OCI-LY1 (cell line): ENCODE measurements around the gene MED25.

Experiments
- H2AFZ ChIP-seq: fragments of 200-600 bp; sonication (generic), shearing (Covaris generic); 2 replicates; pipeline ENCODE4 v1.6.0; 2014; ENCODE audit warnings: antibody characterized with exemption, mild to moderate bottlenecking, low read length
- H3F3A ChIP-seq: fragments of 200-600 bp; sonication (generic), shearing (Covaris generic); 2 replicates; pipeline ENCODE4 v1.6.0; 2014; ENCODE audit warnings: mild to moderate bottlenecking, antibody characterized with exemption, low read length, moderate library complexity; ENCODE audit not compliant: insufficient read depth
- H3K27ac ChIP-seq: fragments of 200-600 bp; sonication (generic); 2 replicates; pipeline ENCODE4 v1.5.1; 2014; ENCODE audit warnings: low read length, mixed run types, mild to moderate bottlenecking, low read depth; ENCODE audit not compliant: poor library complexity, severe bottlenecking
- H3K27me3 ChIP-seq: fragments of 200-600 bp; sonication (generic); 2 replicates; pipeline ENCODE4 v1.6.0; 2014; ENCODE audit warnings: antibody characterized with exemption, mild to moderate bottlenecking, low read length, moderate library complexity; ENCODE audit not compliant: insufficient read depth
- H3K36me3 ChIP-seq: fragments of 200-600 bp; sonication (generic); 2 replicates; pipeline ENCODE4 v1.6.1; 2014; ENCODE audit warnings: mild to moderate bottlenecking, antibody characterized with exemption, low read length, moderate library complexity, mixed read lengths; ENCODE audit not compliant: insufficient read depth
- H3K4me1 ChIP-seq: fragments of 200-600 bp; sonication (generic); 2 replicates; pipeline ENCODE4 v1.5.1; 2014; ENCODE audit warnings: mild to moderate bottlenecking, low read length, moderate library complexity; ENCODE audit not compliant: insufficient read depth, severe bottlenecking
- H3K4me2 ChIP-seq: fragments of 200-600 bp; sonication (generic), shearing (Covaris generic); 2 replicates; pipeline ENCODE4 v1.6.1; 2014; ENCODE audit warnings: low read length
- H3K4me3 ChIP-seq: fragments of 200-600 bp; sonication (generic); 2 replicates; pipeline ENCODE4 v1.5.1; 2014; ENCODE audit warnings: low read length, low read depth, mild to moderate bottlenecking, mixed read lengths; ENCODE audit not compliant: poor library complexity, severe bottlenecking
- H3K79me2 ChIP-seq: fragments of 200-600 bp; shearing (Covaris generic); 2 replicates; pipeline ENCODE4 v1.6.1; 2016; ENCODE audit warnings: mixed run types, low read length, mixed read lengths; ENCODE audit not compliant: insufficient read depth
- H3K9ac ChIP-seq: fragments of 200-600 bp; sonication (generic), shearing (Covaris generic); 2 replicates; pipeline ENCODE4 v1.6.1; 2014; ENCODE audit warnings: mild to moderate bottlenecking, low read length, mixed read lengths
- H3K9me2 ChIP-seq: fragments of 200-600 bp; sonication (generic), shearing (Covaris generic); 2 replicates; pipeline ENCODE4 v1.6.1; 2014; ENCODE audit warnings: low read depth, mild to moderate bottlenecking, low read length, mixed read lengths
- H3K9me3 ChIP-seq: fragments of 200-600 bp; shearing (Covaris generic); 2 replicates; pipeline ENCODE4 v1.6.1; 2014; ENCODE audit warnings: low read length, mixed read lengths
- H4K20me1 ChIP-seq: fragments of 200-600 bp; sonication (generic), shearing (Covaris generic); 2 replicates; pipeline ENCODE4 v1.6.0; 2016; ENCODE audit warnings: mild to moderate bottlenecking, low read length; ENCODE audit not compliant: insufficient read depth
- EZH2 ChIP-seq: fragments of 200-600 bp; sonication (generic), shearing (Covaris generic); IDR thresholded peaks from 2 replicates; pipeline ENCODE4 v1.8.0; 2017; ENCODE audit warnings: borderline replicate concordance, mixed run types, mild to moderate bottlenecking, antibody characterized with exemption, low read length, moderate library complexity, mixed read lengths
- TF ChIP-seq, protein P1 (sequence below): fragments of 200-600 bp; sonication (generic), shearing (Covaris generic); IDR thresholded peaks from 2 replicates; pipeline ENCODE4 v1.5.1; 2017; ENCODE audit warnings: mild to moderate bottlenecking, antibody characterized with exemption, low read length, moderate library complexity, mixed read lengths

MED25 gene

DNA sequence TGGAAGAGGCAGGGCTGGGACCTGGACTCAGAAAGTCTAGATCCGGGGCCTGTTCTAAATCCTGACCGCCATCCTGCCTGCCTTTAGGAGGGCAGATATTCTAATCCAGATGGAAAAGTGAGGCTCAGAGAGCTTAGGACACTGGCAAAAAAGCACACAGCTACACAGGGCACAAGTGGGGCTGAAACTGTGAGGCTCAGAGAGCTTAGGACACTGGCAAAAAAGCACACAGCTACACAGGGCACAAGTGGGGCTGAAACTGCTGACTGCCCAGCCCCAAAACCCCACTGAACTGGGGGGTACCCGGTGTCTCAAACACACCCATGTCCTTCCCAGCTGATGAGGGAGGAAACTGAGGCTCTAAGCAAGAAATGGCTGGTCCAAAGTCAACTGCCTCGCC is 57.1 kb downstream of the MED25 start:
- Histone ChIP-seq H3K9me2 (no peaks in the 10 kb centered on the region), H3K4me1 (peaks cover 35% of the 10 kb centered on the region), H3K27ac (peak overlapping the region; percentile 93), H3K79me2 (peaks cover 8% of the 10 kb centered on the region), H3K9me3 (no peaks in the 10 kb centered on the region), H3K27me3 (no peaks in the 10 kb centered on the region), H3K4me3 (peak overlapping the region; percentile 93), H3K4me2 (peak overlapping the region; percentile 96), H4K20me1 (no peaks in the 10 kb centered on the region), H3K36me3 (peaks cover 20% of the 10 kb centered on the region), H2AFZ (no peak overlapping the region), H3F3A (no peaks in the 10 kb centered on the region), H3K9ac (peak overlapping the region; percentile 98)
- TF ChIP-seq EZH2, result no peak
- TF ChIP-seq, protein P1, sequence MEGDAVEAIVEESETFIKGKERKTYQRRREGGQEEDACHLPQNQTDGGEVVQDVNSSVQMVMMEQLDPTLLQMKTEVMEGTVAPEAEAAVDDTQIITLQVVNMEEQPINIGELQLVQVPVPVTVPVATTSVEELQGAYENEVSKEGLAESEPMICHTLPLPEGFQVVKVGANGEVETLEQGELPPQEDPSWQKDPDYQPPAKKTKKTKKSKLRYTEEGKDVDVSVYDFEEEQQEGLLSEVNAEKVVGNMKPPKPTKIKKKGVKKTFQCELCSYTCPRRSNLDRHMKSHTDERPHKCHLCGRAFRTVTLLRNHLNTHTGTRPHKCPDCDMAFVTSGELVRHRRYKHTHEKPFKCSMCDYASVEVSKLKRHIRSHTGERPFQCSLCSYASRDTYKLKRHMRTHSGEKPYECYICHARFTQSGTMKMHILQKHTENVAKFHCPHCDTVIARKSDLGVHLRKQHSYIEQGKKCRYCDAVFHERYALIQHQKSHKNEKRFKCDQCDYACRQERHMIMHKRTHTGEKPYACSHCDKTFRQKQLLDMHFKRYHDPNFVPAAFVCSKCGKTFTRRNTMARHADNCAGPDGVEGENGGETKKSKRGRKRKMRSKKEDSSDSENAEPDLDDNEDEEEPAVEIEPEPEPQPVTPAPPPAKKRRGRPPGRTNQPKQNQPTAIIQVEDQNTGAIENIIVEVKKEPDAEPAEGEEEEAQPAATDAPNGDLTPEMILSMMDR, result no peak

DNA sequence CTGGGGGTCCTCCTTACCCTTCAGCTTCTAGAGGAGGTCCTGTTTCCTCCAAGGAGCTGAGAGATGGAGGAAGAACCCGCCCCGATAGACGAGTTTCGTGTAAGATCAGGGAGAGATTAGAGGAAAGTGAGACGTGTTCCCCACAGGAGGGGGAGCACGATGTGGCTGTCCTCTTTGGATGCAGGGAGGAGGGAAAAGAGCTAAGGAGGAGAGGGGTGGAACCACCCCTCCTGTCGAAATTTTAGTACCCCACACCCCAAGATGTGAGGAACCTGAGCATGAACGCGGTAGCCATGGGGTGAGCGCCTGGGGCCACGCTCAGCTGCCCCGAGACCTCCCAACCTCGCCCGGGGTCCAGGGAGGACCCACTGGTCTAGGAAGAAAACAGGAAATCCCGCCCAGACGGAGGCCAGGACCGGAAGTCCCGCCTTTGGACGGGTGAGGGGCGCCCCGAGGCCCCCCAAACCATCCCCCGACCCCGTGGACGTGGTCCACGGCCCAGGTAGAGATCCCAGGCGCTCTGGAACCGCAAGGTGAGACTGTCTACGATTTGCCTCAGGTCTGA is 57.9 kb downstream of the MED25 start:
- Histone ChIP-seq H4K20me1 (no peaks in the 10 kb centered on the region), H2AFZ (no peak overlapping the region), H3K9ac (peak overlapping the region; percentile 98), H3K4me3 (peak overlapping the region; percentile 93), H3K4me1 (peaks cover 30% of the 10 kb centered on the region), H3K79me2 (peaks cover 8% of the 10 kb centered on the region), H3F3A (no peaks in the 10 kb centered on the region), H3K9me3 (no peaks in the 10 kb centered on the region), H3K36me3 (peaks cover 24% of the 10 kb centered on the region), H3K9me2 (no peaks in the 10 kb centered on the region), H3K27ac (peak overlapping the region; percentile 93), H3K4me2 (peak overlapping the region; percentile 96), H3K27me3 (no peaks in the 10 kb centered on the region)
- TF ChIP-seq, protein P1, result no peak
- no peak for TF ChIP-seq EZH2

DNA sequence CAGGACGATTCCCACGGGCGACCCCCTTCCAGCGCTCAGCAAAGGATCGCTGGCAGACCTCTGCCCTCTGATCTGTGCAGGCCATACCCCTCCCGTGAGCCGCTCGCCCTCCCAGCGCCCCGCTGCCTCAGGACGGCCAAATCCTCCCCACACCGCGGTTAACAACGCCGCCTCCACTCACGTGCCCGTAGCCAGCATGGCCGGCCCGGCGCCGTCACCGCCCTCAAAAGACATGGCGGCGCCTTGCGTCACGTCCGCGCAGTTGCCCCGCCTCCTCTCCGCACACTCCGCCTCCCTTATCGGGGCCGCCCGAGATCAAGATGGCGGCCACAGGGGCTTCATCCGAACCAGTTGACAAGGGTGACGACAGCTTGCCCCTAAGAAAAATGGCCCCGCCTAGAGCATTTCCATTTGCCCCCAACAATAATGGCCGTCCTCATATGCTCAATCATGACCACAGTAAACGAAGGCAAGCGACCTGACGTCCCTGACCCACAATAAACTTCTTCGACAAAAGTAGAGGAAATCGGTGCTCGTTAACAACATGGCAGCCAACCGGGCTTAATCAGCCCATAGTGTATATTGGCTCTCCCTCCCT is 58.4 kb downstream of the MED25 start:
- Histone ChIP-seq H3K9me3 (no peaks in the 10 kb centered on the region), H3K27ac (peak overlapping the region; percentile 93), H3K27me3 (no peaks in the 10 kb centered on the region), H3K9ac (peak overlapping the region; percentile 98), H3K9me2 (no peaks in the 10 kb centered on the region), H3K4me2 (peak overlapping the region; percentile 96), H3F3A (no peaks in the 10 kb centered on the region), H3K4me1 (peaks cover 30% of the 10 kb centered on the region), H3K79me2 (peaks cover 8% of the 10 kb centered on the region), H4K20me1 (no peaks in the 10 kb centered on the region), H3K36me3 (peaks cover 24% of the 10 kb centered on the region), H2AFZ (peak overlapping the region; percentile 70), H3K4me3 (peak overlapping the region; percentile 93)
- TF ChIP-seq EZH2, result no peak
- TF ChIP-seq, protein P1, result no peak
